Skeletal muscle satellite cell (primary cell): ENCODE measurements around the gene PFN3.
"Not testable (repeated sequence)": the region's sequence is repeated elsewhere in the genome, so short reads cannot be mapped to it uniquely, and the experiment has no call there.

Source experiments
- H3K27me3 ChIP-seq: 2 replicates; pipeline ENCODE4 v1.7.0; 2013; ENCODE audit warnings: low read length; ENCODE audit not compliant: control insufficient read depth, insufficient read depth
- H3K36me3 ChIP-seq: 2 replicates; pipeline ENCODE4 v1.7.0; 2013; ENCODE audit warnings: mild to moderate bottlenecking, control low read depth, low read length; ENCODE audit not compliant: insufficient read depth
- H3K4me1 ChIP-seq: 2 replicates; pipeline ENCODE4 v1.7.0; 2013; ENCODE audit warnings: low read length; ENCODE audit not compliant: control insufficient read depth, insufficient read depth
- H3K4me2 ChIP-seq: 2 replicates; pipeline ENCODE4 v1.7.0; 2013; ENCODE audit warnings: mild to moderate bottlenecking, low read length
- H3K4me3 ChIP-seq: 2 replicates; pipeline ENCODE4 v1.7.0; 2013; ENCODE audit warnings: low read length
- H3K9ac ChIP-seq: 2 replicates; pipeline ENCODE4 v1.7.0; 2013; ENCODE audit warnings: mild to moderate bottlenecking, low read depth, low read length, moderate library complexity
- H3K9me3 ChIP-seq: replicated peaks from 2 replicates; pipeline ENCODE4 v1.7.0; 2013; ENCODE audit warnings: mild to moderate bottlenecking, control low read depth, low read length

The PFN3 gene

GRCh38 chr5:177364159-177364962 is 36.1 kb downstream of the PFN3 start:
- no peak overlapping the region for H3K9ac ChIP-seq

DNA sequence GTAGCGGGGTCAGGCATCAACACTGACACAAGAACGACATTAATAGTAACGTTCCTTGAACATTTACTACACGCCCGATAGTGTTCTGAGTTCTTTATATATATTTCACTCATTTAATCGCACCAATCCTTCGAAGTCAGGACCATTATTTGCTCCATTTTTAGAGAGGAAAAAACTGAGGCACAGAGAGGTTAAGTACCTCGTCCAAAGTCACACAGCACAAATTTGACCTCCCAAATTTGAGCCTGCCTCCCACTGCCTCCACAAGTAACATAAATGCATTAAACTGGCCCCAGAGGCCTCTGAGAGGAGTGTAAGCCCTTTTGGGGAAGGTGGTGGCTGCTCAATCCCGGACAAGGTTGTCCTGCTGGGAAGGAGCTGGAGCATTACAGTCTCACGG is 36.9 kb downstream of the PFN3 start:
- H3K4me1 ChIP-seq = peaks cover 17% of the 10 kb centered on the region
- H3K9me3 ChIP-seq = no peaks in the 10 kb centered on the region
- H3K4me3 ChIP-seq = peak overlapping the region; percentile 41
- H3K36me3 ChIP-seq = no peaks in the 10 kb centered on the region
- H3K27me3 ChIP-seq = peaks cover 29% of the 10 kb centered on the region
- H3K4me2 ChIP-seq = peak overlapping the region; percentile 79
- H3K9ac ChIP-seq = no peak overlapping the region

More at GRCh38 chr5:177364159-177364962, 36.1 kb downstream of the PFN3 start:
- no peaks in the 10 kb centered on the region for H3K9me3 ChIP-seq
- no peak overlapping the region for H3K4me2 ChIP-seq
- H3K36me3 ChIP-seq = no peaks in the 10 kb centered on the region
- peaks cover 22% of the 10 kb centered on the region for H3K27me3 ChIP-seq
- H3K4me3 ChIP-seq = no peak overlapping the region
- H3K4me1 ChIP-seq = peaks cover 17% of the 10 kb centered on the region

- peak overlapping the region; percentile 41 for H3K4me3 ChIP-seq
- H3K9me3 ChIP-seq = no peaks in the 10 kb centered on the region
- H3K27me3 ChIP-seq = peaks cover 36% of the 10 kb centered on the region
- H3K36me3 ChIP-seq = no peaks in the 10 kb centered on the region
- H3K4me1 ChIP-seq = peaks cover 21% of the 10 kb centered on the region
- H3K9ac ChIP-seq = no peak overlapping the region
- H3K4me2 ChIP-seq = peak overlapping the region; percentile 79
Observed at GRCh38 chr5:177362610-177363507, 37.6 kb downstream of the PFN3 start.

- Histone ChIP-seq H3K4me2 (no peak overlapping the region), H3K4me3 (no peak overlapping the region), H3K36me3 (no peaks in the 10 kb centered on the region), H3K27me3 (peaks cover 42% of the 10 kb centered on the region), H3K9me3 (no peaks in the 10 kb centered on the region), H3K4me1 (peaks cover 17% of the 10 kb centered on the region), H3K9ac (no peak overlapping the region)
Observed at GRCh38 chr5:177362292-177362609, 38.2 kb downstream of the PFN3 start.

GRCh38 chr5:177361418-177362291 is 38.8 kb downstream of the PFN3 start:
- H3K9me3 ChIP-seq = no peaks in the 10 kb centered on the region
- peaks cover 48% of the 10 kb centered on the region for H3K27me3 ChIP-seq
- H3K36me3 ChIP-seq = no peaks in the 10 kb centered on the region
- H3K4me2 ChIP-seq = no peak overlapping the region
- H3K4me3 ChIP-seq = no peak overlapping the region
- no peak overlapping the region for H3K9ac ChIP-seq
- peaks cover 12% of the 10 kb centered on the region for H3K4me1 ChIP-seq

GRCh38 chr5:177360740-177361139 is 39.7 kb downstream of the PFN3 start:
- peaks cover 12% of the 10 kb centered on the region for H3K4me1 ChIP-seq

DNA sequence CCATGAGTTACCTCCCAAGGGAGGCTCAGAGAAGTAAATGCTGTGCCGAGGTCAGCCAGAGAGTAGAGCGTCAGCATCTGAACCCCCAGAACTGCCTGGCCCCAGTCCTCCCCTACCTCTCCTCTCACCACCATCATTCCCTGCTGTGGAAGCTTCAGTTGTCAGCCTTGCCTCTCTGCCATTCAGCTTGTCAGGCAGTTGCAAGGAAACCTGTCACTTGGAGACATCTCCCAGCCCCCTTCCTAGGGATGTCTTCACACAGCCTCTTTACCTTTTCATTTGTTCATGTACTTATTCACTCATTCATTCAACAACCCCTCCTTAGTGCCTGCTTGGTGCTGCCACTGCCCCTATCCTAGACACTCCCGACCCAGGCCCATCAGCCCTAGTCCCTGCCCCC is 40.6 kb downstream of the PFN3 start:
- H3K36me3 ChIP-seq = no peaks in the 10 kb centered on the region
- H3K9me3 ChIP-seq = no peaks in the 10 kb centered on the region
- H3K27me3 ChIP-seq = peaks cover 48% of the 10 kb centered on the region
- no peak overlapping the region for H3K4me2 ChIP-seq
- H3K9ac ChIP-seq = no peak overlapping the region
- H3K4me3 ChIP-seq = no peak overlapping the region
- H3K4me1 ChIP-seq = peaks cover 12% of the 10 kb centered on the region

More at GRCh38 chr5:177360740-177361139, 39.7 kb downstream of the PFN3 start:
- H3K27me3 ChIP-seq = peaks cover 48% of the 10 kb centered on the region
- not testable (repeated sequence) for H3K9me3 ChIP-seq, H3K36me3 ChIP-seq, H3K4me3 ChIP-seq, H3K4me2 ChIP-seq, H3K9ac ChIP-seq

GRCh38 chr5:177359451-177359851 is 41.0 kb downstream of the PFN3 start:
- Histone ChIP-seq H3K4me1 (peaks cover 12% of the 10 kb centered on the region), H3K9ac (no peak overlapping the region), H3K9me3 (no peaks in the 10 kb centered on the region), H3K36me3 (no peaks in the 10 kb centered on the region), H3K4me2 (no peak overlapping the region), H3K27me3 (peaks cover 50% of the 10 kb centered on the region), H3K4me3 (no peak overlapping the region)

DNA sequence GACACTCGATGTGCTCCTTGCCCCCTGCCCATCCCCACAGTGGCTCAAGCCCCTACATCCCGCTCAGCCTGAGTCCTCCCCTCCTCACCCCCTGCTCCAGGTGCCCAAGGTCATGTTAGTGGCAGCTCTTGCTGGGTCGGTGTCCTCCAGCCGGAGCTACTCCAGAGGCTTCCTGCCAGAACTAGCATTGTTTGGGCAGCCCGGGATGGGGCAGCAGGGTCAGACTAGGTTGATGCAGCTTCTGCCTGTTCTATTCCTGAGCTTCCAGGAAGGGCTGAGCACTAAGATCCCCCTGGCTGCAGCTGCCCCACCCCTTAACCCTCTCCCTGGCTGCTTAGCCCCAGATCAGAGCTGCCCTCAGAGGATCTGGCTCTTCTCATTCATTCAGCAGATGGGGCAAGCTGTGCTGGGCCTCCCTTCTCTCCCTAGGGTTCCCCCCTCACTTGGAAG is 42.1 kb downstream of the PFN3 start:
- peak overlapping the region; percentile 64 for H3K4me2 ChIP-seq
- H3K9me3 ChIP-seq = no peaks in the 10 kb centered on the region
- H3K4me3 ChIP-seq = no peak overlapping the region
- peaks cover 11% of the 10 kb centered on the region for H3K4me1 ChIP-seq
- H3K36me3 ChIP-seq = no peaks in the 10 kb centered on the region
- H3K27me3 ChIP-seq = peaks cover 50% of the 10 kb centered on the region
- no peak overlapping the region for H3K9ac ChIP-seq

- peak within 1 kb of the TSS; percentile 64 for H3K4me2 ChIP-seq
- no peak within 1 kb of the TSS for H3K9ac ChIP-seq
- peaks cover 50% of the 10 kb centered on the region for H3K27me3 ChIP-seq
- H3K4me1 ChIP-seq = peaks cover 5% of the 10 kb centered on the region
- H3K36me3 ChIP-seq = no peaks in the 10 kb centered on the region
- H3K9me3 ChIP-seq = no peaks in the 10 kb centered on the region
- peak within 1 kb of the TSS; percentile 47 for H3K4me3 ChIP-seq
Observed at GRCh38 chr5:177357459-177358351, 42.8 kb downstream of the PFN3 start, which contains the start of gene RGS14. TSS of gene RGS14 (plus strand) at chr5:177357924. CDS start at chr5:177358025, 101 bp downstream.
